ENCODE data around the gene SLC12A7. TPM values are rescaled to one million over a fixed set of nuclear protein-coding genes. Genes with fewer than 3 reads are reported as not detected.
A peak's percentile ranks its signal among the peaks of the same experiment; 100 is the strongest.

The SLC12A7 gene
- total and polyA plus RNA-seq, 3 donors from 2014 or later, result 73.2 to 212 (median 168) TPM

- Histone ChIP-seq H3K27me3 (no peaks in the 10 kb centered on the region), H3K4me1 (peaks cover 18% of the 10 kb centered on the region), H3K4me3 (peak within 1 kb of the TSS; percentile 54 to 66), H3K27ac (peak within 1 kb of the TSS in 1 of 2 donors; percentile 20), H3K36me3 (ENCODE audit: low read depth, missing control alignments) (no peaks in the 10 kb centered on the region), H3K9me3 (no peaks in the 10 kb centered on the region)
- DNase-seq, result peak; percentile 31
- no peak for TF ChIP-seq POLR2A (IDR thresholded peaks at IDR 0.05)
- peak; percentile 54 to 83 (median 67) for TF ChIP-seq CTCF (IDR thresholded peaks at IDR 0.05)
- 1% methylated on average over 48 of the region's 108 CpGs; no CpG with 5 or more reads in 1 of the 2 donors for WGBS, 2 donors
- intact Hi-C loops (cut with DNase I; ENCODE audit: low total_unique reads), result no loop called here
Measured at GRCh38 chr5:1008451-1009358, 103.2 kb downstream of the SLC12A7 start, which contains the start of gene NKD2. NKD2 (plus strand) TSS chr5:1008802; CDS start chr5:1009058, 256 bp downstream.

- 26 to 32% methylated on average over 11 to 23 of the region's 23 CpGs for WGBS, 2 donors
- TF ChIP-seq CTCF (IDR thresholded peaks at IDR 0.05), result no peak
- TF ChIP-seq POLR2A (IDR thresholded peaks at IDR 0.05), result no peak
- intact Hi-C loops (cut with DNase I; ENCODE audit: low total_unique reads), result no loop called here
- H3K4me3 ChIP-seq, result no peak overlapping the region
- no peaks in the 10 kb centered on the region for H3K9me3 ChIP-seq
- H3K36me3 ChIP-seq (ENCODE audit: low read depth, missing control alignments), result no peaks in the 10 kb centered on the region
- peaks cover 18% of the 10 kb centered on the region for H3K4me1 ChIP-seq
- peak; percentile 89 for DNase-seq
- H3K27ac ChIP-seq, result peak overlapping the region in 1 of 2 donors; percentile 20
- no peaks in the 10 kb centered on the region for H3K27me3 ChIP-seq
Measured at GRCh38 chr5:1007681-1008450, 104.0 kb downstream of the SLC12A7 start.

- Histone ChIP-seq H3K27me3 (no peaks in the 10 kb centered on the region), H3K4me3 (no peak overlapping the region), H3K9me3 (no peaks in the 10 kb centered on the region), H3K4me1 (peaks cover 18% of the 10 kb centered on the region), H3K36me3 (ENCODE audit: low read depth, missing control alignments) (no peaks in the 10 kb centered on the region), H3K27ac (peak overlapping the region in 1 of 2 donors; percentile 20)
- DNase-seq, result no peak
- WGBS, 2 donors, result 72 to 75% methylated on average over 17 of the region's 17 CpGs
- intact Hi-C loops (cut with DNase I; ENCODE audit: low total_unique reads), result no loop called here
- TF ChIP-seq POLR2A (IDR thresholded peaks at IDR 0.05), result no peak
- TF ChIP-seq CTCF (IDR thresholded peaks at IDR 0.05), result no peak
Measured at GRCh38 chr5:1007221-1007680, 104.6 kb downstream of the SLC12A7 start.

- 95% methylated on average over 5 of the region's 5 CpGs; no CpG with 5 or more reads in 1 of the 2 donors for WGBS, 2 donors
- Histone ChIP-seq H3K27ac (no peak overlapping the region), H3K36me3 (ENCODE audit: low read depth, missing control alignments) (no peaks in the 10 kb centered on the region), H3K9me3 (no peaks in the 10 kb centered on the region), H3K27me3 (no peaks in the 10 kb centered on the region), H3K4me3 (no peak overlapping the region), H3K4me1 (peaks cover 18% of the 10 kb centered on the region)
- TF ChIP-seq POLR2A (IDR thresholded peaks at IDR 0.05) (no peak), CTCF (IDR thresholded peaks at IDR 0.05) (no peak)
- DNase-seq, result peak; percentile 12
- intact Hi-C loops (cut with DNase I; ENCODE audit: low total_unique reads), result no loop called here
Measured at GRCh38 chr5:1006656-1007071, 105.2 kb downstream of the SLC12A7 start.

Measured in testis (tissue), 3 donors.